ENCODE results near the gene DTX2.
"Not testable (repeated sequence)": the region's sequence is repeated elsewhere in the genome, so short reads cannot be mapped to it uniquely, and the experiment has no call there.

Gene DTX2

DNA sequence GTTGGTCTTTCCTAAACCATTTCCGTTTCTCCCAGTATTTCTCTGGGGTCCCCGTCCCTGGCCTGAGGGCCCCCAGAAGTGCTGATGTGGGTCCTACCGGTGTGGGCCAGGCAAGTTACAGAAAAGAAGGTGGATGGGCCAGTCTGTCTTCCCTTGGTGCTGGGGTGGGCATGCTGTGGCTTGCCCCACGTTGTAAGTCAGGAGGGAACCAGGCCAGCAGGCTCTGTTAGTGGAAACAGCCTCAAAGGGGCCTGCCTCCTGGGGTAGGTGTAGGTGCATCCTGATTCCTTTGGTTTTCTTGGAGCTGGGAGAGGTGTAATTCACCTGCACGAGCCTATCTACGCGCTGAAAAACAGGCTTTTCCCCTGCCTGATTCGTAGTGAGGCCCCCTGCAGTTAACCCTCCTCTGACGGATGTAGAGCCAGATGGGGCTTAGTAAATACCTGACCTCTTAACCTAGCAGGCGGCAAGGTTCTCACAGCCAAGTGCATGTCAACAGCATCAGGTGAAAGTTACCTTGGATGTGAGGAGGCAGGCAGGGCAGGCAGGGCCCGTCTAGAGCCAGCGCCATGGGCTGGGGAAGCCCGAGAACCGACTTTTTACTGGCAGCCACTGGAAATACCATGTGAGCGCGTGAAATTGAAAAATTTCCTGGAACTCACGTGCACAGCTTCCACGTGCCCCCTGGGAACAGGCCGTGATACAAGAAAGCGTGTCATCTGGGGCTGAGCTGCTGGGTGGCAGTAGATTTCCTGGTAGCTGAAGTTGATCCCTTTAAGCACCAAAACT lies 24.5 kb downstream of the DTX2 start:
- DNase-seq; intact Hi-C loops (cut with DNase I): not testable (repeated sequence)

DNA sequence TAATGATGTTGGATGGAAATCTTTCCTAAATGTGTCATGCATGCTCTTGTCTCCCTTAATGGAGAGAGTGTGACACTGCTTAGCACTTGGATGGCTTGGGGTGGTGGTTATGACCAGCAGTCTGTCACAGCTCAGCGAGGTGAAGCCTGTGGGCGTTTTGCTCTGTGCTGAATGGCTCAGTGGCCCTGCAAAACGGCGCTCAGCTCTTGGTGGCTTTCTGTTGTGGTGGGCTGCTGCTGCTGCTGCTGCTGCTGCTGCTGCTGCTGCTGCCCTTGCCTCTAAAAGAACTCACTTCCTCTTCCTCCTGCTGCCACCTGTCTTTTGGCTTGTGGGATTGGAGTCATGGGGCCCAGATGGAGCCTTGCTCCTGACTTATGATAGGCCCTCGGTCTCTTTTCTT lies 25.1 kb downstream of the DTX2 start:
- not testable (repeated sequence) for DNase-seq

DNA sequence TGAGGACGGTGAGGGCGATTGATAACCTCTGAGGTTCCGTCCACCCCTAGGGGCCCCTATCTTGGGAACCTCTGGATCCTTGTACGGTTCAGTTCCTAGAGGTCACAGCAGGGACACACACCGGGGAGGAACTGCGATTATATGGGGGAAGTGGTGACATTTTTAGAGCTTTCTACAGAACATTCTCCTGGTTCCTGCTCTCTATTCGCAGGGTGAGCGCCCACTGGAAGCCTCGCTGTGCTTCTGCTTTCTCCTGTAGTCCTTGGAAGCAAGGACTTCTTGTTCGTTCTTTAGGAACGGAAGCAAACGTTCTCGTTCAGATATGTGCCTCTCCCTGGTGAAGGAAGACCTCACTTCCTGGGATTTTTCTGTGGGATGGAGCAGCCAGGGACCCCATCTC lies 26.5 kb downstream of the DTX2 start:
- intact Hi-C loops (cut with DNase I) = not testable (repeated sequence)

More for the DNA sequence above, 25.1 kb downstream of the DTX2 start:
- intact Hi-C loops (cut with DNase I) = not testable (repeated sequence)

DNA sequence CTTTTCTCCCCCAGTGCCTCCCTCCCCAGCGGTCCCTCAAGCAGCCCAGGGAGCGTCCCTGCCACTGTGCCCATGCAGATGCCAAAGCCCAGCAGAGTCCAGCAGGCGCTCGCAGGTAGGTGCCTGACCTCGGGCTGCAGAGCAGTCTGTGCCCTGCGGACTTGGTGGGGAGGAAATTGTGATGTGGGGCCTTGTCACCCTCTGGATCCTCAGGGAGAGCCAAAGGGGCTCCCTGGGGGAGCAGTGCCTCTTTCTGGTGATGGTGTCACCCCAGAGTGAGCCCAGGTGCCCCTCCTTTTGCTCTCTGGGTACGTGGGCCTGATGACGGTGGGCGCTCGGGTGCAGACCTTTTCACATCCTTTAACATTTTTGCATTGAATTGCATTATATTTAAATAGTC lies 30.6 kb downstream of the DTX2 start:
- DNase-seq = peak in 1 of 10 donors; percentile 36
- intact Hi-C loops (cut with DNase I) = not testable (repeated sequence)

More for the DNA sequence above, 26.5 kb downstream of the DTX2 start:
- not testable (repeated sequence) for DNase-seq

DNA sequence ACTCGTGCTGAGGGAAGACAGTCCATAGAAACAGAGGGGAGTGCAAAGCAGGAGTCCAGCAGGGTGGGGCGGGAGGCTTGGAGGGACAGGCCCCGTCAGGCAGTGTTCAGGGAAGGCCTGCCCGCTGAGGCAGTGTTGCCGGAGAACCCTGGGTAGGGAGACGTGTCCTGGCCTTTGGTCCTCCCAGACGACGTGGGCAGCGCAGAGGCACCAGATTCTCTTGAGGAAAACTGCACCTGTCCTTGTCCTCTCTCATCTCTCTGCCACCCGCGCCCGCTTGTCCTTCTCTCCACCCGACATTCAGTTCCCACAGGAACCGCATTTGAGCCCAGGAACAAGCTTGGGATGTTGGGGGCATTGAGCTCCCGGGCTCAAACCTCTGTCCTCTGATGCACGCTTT lies 34.2 kb downstream of the DTX2 start:
- intact Hi-C loops (cut with DNase I) = not testable (repeated sequence)

DNA sequence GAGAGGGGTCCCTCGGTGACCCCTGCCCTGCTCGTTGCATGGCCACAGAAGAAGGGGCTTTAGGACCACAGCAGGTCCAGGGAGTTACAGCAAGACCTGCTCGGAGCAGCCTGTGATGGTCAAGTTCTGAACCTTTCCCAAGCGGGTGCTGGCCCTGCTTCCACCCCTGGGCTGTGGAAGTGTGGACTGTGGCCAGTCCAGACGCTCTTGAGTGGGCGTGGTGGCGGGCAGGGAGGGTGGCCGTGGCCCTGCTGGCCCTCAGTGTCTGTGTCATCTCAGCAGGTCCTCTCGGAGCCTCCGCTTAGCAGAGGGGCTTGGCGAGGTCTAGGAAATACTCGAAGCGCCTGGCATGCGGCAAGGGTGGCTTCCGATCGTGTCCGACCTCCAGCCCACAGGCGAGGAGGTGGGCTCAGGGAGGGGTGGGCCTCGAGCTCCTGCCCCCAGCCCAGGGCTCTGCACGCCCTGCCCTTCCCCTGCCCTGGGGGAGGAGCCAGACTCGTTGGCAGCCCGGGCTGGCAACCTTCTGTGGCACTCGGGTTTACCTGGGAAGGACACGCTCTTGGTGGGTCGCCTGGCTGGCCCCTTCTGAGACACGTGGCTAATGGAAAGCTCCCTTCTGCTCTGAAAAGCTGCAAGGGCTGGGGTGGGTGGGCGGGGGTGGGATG lies 36.5 kb downstream of the DTX2 start:
- intact Hi-C loops (cut with DNase I) = not testable (repeated sequence)
- peak in 1 of 10 donors; percentile 30 for DNase-seq

More for the DNA sequence above, 34.2 kb downstream of the DTX2 start:
- DNase-seq = peak in 1 of 10 donors; percentile 33

DNA sequence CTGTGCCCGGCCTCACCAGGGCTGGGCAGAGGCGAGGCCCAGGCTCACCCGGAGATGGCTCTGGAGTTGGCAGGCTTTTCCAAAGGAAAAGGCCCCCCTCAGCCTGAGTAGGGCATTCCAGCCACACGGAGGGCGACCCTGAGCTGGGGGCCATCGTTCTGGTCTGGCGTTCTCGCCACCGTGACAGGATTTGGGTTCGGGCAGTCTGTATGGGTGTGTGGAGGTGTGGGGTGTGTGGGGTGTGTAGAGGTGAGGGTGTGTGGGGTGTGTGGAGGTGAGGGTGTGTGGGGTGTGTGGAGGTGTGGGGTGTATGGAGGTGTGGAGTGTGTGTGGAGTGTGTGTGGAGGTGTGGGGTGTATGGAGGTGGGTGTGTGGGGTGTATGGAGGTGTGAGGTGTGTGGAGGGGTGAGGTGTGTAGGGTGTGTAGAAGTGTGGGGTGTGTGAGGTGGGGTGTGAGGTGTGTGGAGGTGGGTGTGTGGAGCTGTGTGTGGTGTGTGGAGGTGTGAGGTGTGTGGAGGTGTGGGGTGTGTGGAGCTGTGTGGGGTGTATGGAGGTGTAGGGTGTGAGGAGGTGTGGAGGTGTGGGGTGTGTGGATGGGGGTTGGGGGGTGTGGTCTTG lies 37.2 kb downstream of the DTX2 start:
- DNase-seq; intact Hi-C loops (cut with DNase I): not testable (repeated sequence)

DNA sequence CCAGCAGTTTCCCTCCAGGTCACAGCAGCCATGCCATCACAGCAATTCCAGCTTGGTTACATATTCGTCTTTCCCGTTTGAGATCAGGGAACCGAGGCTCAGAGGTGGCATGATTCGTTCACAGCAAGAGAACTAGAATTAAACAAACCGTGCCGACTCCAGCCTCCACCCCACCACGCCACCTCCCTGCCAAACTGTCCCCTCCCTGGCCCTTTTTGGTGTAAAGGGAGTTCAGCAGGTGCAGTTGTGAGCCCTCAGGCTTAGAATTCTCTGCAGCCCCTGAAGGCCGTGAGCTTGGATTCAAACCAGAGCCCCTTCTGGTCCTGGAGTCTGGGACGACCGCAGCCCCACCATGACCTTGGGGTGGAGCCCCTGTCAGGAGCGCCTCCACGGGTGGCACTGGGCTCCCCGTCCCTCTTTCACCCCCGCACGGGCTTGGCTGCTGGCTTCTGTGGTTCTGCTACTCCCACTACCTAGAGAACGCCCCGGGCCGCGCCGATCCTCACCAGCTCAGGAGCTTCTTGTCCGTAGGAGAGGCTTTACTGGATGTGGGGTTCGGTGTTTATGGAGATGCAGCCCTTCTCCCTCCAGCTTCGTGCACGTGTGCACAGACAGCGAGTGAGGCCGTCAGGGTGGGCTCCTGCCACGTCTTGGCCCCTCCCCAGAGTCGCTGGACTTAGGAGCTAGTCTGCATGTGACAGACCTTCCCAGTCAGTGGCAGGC lies 37.9 kb downstream of the DTX2 start:
- intact Hi-C loops (cut with DNase I); DNase-seq: not testable (repeated sequence)

DNA sequence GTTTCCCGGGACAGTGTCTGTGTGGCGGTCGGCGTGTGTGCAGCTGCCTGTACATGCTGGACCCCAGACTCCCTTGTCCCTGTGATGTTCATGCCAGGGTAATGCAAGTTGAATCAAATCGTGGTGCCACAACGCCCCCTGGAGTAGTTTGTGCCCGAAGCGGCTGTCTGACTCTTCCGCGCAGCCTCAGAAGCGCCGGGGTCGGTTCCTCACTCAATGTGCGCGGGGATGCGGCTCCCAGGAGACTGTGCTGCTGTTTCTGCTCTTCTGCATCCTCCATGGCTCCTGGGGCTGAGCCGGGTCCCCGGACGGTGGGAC lies 38.4 kb downstream of the DTX2 start:
- DNase-seq; intact Hi-C loops (cut with DNase I): not testable (repeated sequence)

DNA sequence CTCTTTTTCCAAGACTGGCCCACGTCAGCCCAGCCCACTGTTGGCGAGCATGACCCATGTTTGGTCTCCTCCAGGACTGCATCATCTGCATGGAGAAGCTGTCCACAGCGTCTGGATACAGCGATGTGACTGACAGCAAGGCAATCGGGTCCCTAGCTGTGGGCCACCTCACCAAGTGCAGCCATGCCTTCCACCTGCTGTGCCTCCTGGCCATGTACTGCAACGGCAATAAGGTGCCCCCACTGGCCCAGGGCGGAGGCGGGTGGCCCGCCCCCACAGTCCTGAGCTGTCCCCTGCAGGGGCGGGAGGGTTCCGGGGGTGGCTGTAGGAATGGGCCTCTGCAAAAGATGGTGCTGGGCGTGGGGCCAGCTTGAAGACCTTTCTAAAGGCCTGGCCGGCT lies 40.7 kb downstream of the DTX2 start:
- DNase-seq = peak in 1 of 10 donors; percentile 70
- intact Hi-C loops (cut with DNase I) = not testable (repeated sequence)

DNA sequence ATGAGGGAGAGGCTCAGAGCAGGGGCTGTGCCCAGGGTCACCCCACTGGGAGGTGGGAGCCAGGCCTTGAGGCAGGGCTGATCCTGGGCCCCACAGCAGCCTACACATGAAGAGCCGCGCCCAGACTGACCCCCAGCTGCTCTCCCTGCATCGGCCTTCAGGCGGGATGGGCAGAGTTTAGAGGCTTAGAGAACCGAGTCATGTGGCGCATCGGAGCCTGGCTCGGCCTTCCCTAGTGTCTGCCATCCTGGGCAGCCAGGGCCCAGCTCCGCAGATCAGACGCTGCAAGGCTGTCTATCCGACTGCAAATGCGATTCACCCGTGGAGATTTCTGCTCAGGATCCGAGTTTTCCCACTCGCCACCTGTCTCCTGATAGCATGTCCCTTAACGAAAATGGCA lies 41.3 kb downstream of the DTX2 start:
- peak in 2 of 10 donors; percentile 21 to 70 for DNase-seq
- intact Hi-C loops (cut with DNase I) = not testable (repeated sequence)

DNA sequence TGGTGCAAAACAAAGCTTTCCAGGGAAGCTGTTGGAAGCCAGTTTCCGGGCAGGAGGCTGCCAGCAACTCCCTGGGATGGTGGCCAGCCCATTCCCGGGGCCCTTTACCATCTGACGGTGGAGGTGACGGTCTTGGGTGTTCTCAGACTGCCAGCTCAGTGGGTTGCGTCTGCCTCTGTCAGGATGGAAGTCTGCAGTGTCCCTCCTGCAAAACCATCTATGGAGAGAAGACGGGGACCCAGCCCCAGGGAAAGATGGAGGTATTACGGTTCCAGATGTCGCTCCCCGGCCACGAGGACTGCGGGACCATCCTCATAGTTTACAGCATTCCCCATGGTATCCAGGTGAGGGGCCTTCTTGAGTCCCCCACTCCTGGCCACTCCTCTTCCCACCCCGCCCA lies 41.7 kb downstream of the DTX2 start:
- DNase-seq = peak in 1 of 10 donors; percentile 74
- intact Hi-C loops (cut with DNase I) = not testable (repeated sequence)

DNA sequence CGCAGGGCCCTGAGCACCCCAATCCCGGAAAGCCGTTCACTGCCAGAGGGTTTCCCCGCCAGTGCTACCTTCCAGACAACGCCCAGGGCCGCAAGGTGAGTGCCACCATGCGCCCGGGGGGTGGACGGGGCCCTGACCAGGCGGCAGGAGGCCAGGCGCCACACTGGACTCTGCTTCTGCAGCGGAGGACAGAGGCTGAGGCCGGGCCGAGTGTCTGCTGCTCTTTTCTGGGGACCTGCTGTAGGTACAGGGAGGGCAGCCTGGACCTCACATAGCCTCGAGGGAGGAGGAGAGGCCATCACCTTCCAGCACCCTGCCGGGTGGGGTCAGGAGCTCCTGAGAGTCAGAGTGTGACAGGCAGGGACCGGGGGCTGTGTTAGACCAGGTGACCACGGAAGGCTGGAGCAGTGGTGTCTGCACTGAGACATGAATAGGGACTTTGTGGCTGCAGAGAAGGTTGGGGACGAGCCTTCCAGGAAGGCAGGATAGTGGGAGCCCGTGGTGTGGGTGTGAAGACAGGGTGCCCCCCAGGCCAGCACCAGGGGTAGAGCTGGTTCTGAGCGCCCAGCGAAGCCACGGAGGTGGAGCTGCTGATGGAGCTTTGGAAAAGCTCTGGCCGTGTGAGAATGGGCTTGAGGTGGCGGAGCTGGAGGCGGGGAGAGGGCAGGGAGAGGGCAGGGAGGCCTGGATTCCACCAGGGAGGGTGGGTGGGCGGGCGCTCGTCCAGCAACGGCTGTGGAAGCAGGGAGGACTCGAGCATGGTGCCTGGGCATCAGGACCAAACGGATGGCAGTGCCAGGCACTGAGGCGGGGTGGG lies 43.0 kb downstream of the DTX2 start:
- peak in 2 of 10 donors; percentile 78 to 82 for DNase-seq
- intact Hi-C loops (cut with DNase I) = not testable (repeated sequence)

DNA sequence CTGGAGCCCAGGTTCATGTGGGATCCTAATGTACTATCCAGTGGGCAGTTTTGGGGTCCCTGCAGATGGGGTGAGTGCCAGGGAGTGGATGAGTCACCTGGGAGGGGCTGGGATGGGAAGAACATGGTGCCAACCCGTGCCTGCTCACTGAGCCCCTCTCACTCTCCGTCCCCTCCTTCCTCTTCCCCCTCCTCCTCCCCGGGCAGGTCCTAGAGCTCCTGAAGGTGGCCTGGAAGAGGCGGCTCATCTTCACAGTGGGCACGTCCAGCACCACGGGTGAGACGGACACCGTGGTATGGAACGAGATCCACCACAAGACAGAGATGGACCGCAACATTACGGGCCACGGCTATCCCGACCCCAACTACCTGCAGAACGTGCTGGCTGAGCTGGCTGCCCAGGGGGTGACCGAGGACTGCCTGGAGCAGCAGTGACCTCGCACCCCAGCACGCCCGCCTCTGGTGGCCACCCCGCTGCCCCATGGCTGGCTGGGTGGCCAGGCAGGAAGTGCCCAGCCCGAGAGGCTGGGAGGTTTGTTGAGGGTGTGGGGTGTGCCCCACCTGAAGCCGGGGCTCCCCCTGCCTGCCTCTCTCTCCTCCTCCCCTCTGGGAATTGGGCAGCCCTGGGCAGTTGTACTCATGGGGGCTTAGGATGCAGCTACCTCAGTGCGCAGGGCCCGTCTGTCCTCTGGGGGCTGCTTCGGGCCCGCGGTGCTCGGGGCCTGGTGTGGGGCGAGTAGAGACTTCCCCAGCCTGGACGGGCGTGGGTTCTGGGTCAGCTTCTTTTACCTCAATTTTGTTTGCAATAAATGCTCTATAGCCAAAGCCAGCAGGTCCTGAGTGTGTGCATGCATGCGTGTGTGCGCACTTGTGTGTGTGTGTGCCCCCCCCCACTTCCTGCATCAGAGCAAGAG lies 43.9 kb downstream of the DTX2 start:
- intact Hi-C loops (cut with DNase I) = no loop called here
- peak in 2 of 10 donors; percentile 65 to 66 for DNase-seq

DNA sequence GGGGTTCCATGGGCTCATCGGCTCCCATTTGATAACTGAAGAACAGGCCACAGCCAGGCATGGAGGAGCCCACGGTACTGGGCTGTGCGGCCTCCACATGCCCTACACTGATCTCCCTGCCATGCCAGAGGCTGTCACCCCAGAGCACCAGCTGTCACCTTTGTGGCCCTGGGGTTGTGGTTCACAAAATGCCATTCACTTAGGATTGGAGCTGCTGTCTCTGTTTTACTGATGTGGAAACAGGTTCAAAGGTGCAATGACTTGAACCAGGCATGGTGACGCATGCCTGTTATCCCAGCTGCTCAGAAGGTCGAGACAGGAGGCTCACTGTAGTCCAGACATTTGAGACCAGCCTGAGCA lies 44.6 kb downstream of the DTX2 start:
- intact Hi-C loops (cut with DNase I) = no loop called here

DNA sequence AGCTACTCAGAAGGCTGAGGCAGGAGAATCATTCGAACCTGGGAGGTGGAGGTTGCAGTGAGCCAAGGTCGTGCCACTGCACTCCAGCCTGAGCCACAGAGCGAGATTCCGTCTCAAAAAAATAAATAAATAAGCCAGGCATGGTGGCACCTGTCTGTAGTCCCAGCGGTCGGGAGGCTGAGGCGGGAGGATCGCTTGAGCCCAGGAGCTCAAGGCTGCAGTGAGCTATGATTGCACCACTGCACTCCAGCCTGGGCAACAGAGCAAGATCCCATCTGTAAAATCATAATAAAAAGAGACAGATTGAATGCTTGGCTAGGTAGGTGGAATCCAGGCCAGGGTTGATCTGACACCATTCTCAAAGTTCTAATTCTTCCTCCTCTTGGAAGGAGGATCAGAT lies 45.1 kb downstream of the DTX2 start:
- intact Hi-C loops (cut with DNase I) = not testable (repeated sequence)
- DNase-seq = peak in 2 of 10 donors; percentile 39 to 40

More for the DNA sequence above, 44.6 kb downstream of the DTX2 start:
- peak in 1 of 10 donors; percentile 19 for DNase-seq

DNA sequence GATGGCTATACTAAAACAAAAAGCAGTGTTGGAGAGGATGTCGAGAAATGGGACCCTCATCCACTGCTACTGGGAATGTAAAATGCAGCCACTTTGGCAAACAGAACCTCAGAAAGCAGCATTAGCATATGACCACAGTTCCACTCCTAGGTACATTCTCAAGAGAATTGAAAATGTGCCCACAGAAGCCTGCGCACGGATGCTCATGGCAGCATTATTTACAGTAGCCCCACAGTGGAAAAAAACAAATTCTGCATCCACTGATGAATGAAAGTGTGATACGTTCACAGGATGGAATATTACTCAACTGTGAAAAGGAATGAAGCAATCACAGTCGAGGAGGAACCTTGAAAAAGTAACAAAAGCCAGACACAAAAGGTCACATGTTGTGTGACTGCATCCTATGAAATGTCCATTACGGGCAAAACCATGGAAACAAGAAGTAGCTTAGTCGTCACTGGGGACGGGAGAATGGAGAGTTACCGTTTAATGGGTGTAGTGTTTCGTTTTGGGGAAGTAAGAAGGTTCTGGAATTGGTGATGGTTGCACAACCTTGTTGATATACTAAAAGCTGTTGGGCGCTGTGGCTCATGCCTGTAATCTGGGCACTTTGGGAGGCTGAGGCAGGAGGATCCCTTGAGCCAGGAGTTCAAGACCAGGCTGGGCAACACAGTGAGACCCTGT lies 46.4 kb downstream of the DTX2 start:
- no peak for DNase-seq

More for the DNA sequence above, 46.4 kb downstream of the DTX2 start:
- intact Hi-C loops (cut with DNase I) = no loop called here

All from posterior cingulate gyrus (tissue), 11 donors.